ENCODE data around the gene GSE1.
"Not testable (repeated sequence)": the region's sequence is repeated elsewhere in the genome, so short reads cannot be mapped to it uniquely, and the experiment has no call there.

GSE1 gene

DNA sequence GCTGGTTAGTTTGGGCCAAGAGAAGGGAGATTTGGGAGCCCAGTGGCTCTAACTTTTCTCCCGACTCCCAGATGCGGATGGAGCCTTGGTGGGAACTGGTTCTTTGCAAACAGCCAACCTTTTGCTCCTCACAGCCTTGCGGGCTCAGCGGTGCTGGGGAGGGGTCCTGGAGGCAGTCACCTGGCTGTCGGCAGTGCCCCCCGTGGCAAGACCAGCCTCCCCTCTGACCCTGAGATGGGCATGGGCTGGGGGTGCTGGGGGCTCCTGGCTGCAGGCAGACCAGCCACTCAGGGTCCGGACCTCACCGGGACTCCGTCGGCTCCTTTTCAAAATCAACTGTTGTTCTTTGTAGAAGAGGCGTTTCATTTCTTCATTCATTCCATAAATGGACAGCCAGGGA is 21.7 kb upstream of the GSE1 start:
- H3K27ac ChIP-seq (replicated peaks), result no peak overlapping the region
- no peak for DNase-seq (ENCODE audit: low read depth in 1 of 2, low spot score in 1 of 2)
- H3K4me3 ChIP-seq (replicated peaks; ENCODE audit: insufficient read depth, low read length), result no peak overlapping the region
- no peak for TF ChIP-seq SPI1 (IDR thresholded peaks at IDR 0.05; ENCODE audit: borderline replicate concordance, low read depth)
- TF ChIP-seq POLR2AphosphoS5 (IDR thresholded peaks at IDR 0.05; ENCODE audit: low read depth), result no peak
- no peak for TF ChIP-seq CTCF (IDR thresholded peaks at IDR 0.05; ENCODE audit: insufficient read depth, low read length)
- no peak for TF ChIP-seq GABPA (IDR thresholded peaks at IDR 0.05; ENCODE audit: low read depth)
- TF ChIP-seq, protein P1, sequence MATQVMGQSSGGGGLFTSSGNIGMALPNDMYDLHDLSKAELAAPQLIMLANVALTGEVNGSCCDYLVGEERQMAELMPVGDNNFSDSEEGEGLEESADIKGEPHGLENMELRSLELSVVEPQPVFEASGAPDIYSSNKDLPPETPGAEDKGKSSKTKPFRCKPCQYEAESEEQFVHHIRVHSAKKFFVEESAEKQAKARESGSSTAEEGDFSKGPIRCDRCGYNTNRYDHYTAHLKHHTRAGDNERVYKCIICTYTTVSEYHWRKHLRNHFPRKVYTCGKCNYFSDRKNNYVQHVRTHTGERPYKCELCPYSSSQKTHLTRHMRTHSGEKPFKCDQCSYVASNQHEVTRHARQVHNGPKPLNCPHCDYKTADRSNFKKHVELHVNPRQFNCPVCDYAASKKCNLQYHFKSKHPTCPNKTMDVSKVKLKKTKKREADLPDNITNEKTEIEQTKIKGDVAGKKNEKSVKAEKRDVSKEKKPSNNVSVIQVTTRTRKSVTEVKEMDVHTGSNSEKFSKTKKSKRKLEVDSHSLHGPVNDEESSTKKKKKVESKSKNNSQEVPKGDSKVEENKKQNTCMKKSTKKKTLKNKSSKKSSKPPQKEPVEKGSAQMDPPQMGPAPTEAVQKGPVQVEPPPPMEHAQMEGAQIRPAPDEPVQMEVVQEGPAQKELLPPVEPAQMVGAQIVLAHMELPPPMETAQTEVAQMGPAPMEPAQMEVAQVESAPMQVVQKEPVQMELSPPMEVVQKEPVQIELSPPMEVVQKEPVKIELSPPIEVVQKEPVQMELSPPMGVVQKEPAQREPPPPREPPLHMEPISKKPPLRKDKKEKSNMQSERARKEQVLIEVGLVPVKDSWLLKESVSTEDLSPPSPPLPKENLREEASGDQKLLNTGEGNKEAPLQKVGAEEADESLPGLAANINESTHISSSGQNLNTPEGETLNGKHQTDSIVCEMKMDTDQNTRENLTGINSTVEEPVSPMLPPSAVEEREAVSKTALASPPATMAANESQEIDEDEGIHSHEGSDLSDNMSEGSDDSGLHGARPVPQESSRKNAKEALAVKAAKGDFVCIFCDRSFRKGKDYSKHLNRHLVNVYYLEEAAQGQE (IDR thresholded peaks at IDR 0.05; ENCODE audit: insufficient replicate concordance, low read depth), result no peak
- H3K27me3 ChIP-seq (ENCODE audit: insufficient read depth, poor library complexity, severe bottlenecking), result no peaks in the 10 kb centered on the region

- H3K27me3 ChIP-seq (ENCODE audit: insufficient read depth, poor library complexity, severe bottlenecking); H3K27ac ChIP-seq (replicated peaks); DNase-seq (ENCODE audit: low read depth in 1 of 2, low spot score in 1 of 2); H3K4me3 ChIP-seq (replicated peaks; ENCODE audit: insufficient read depth, low read length): not testable (repeated sequence)
Measured at GRCh38 chr16:85592277-85592676, 20.8 kb upstream of the GSE1 start.

- DNase-seq (ENCODE audit: low read depth in 1 of 2, low spot score in 1 of 2), result no peak
- H3K4me3 ChIP-seq (replicated peaks; ENCODE audit: insufficient read depth, low read length), result no peak overlapping the region
- TF ChIP-seq SPI1 (IDR thresholded peaks at IDR 0.05; ENCODE audit: borderline replicate concordance, low read depth) (no peak), POLR2AphosphoS5 (IDR thresholded peaks at IDR 0.05; ENCODE audit: low read depth) (no peak), GABPA (IDR thresholded peaks at IDR 0.05; ENCODE audit: low read depth) (no peak), CTCF (IDR thresholded peaks at IDR 0.05; ENCODE audit: insufficient read depth, low read length) (no peak)
- TF ChIP-seq, protein P1 (IDR thresholded peaks at IDR 0.05; ENCODE audit: insufficient replicate concordance, low read depth), result no peak
- H3K27me3 ChIP-seq (ENCODE audit: insufficient read depth, poor library complexity, severe bottlenecking), result no peaks in the 10 kb centered on the region
- no peak overlapping the region for H3K27ac ChIP-seq (replicated peaks)
Measured at GRCh38 chr16:85592700-85593493, 20.2 kb upstream of the GSE1 start.

DNA sequence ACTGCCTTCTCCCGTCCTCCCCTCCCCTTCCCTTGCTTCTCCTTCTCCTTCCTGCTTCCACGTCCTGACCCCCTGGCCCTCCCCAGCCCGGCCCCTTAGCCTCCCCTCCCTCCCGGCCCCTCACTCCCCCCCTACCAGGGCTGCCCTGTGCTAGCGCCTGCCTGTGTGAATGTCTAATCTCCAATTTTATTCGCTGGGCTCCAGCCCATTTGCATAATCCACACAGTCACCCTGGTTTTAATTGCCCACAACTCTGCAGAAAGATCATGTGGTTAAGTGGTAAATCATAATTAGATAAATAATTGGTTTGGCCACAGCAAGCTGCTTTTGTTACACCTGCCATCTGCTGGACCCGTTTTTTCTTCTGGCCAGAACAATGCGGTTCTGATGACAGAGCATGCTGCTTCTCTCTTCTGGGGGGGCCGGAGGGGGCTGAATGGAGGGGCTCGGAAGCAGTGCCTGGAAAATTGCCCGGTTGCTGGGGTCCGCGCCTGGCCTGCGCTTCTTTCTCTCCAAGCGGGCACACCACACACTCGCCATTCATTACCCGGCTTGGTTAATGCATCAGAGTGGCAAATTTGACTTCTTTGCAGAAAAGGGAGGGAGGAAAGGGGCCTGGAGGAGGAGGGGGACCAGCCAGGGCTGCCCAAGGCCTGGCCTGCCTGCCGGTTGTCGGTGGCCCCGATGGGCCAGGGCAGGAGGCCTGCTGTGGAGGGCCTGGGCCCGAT is 19.5 kb upstream of the GSE1 start:
- H3K4me3 ChIP-seq (replicated peaks; ENCODE audit: insufficient read depth, low read length), result no peak overlapping the region
- no peak for DNase-seq (ENCODE audit: low read depth in 1 of 2, low spot score in 1 of 2)
- H3K27ac ChIP-seq (replicated peaks), result no peak overlapping the region
- TF ChIP-seq SPI1 (IDR thresholded peaks at IDR 0.05; ENCODE audit: borderline replicate concordance, low read depth) (no peak), CTCF (IDR thresholded peaks at IDR 0.05; ENCODE audit: insufficient read depth, low read length) (no peak), GABPA (IDR thresholded peaks at IDR 0.05; ENCODE audit: low read depth) (no peak), POLR2AphosphoS5 (IDR thresholded peaks at IDR 0.05; ENCODE audit: low read depth) (no peak)
- TF ChIP-seq, protein P1 (IDR thresholded peaks at IDR 0.05; ENCODE audit: insufficient replicate concordance, low read depth), result no peak
- no peaks in the 10 kb centered on the region for H3K27me3 ChIP-seq (ENCODE audit: insufficient read depth, poor library complexity, severe bottlenecking)

All from HL-60 (cell line).